Forelimb muscle (tissue), 1 donor: ENCODE measurements around the gene TNFSF18. TPM values are rescaled to one million over a fixed set of nuclear protein-coding genes. Genes with fewer than 3 reads are reported as not detected.

Experiments used
- polyA plus RNA-seq: library from polyadenylated mRNA; unstranded; fragments of 120-200 nt; gene quantifications from one replicate; pipeline ENCODE4 v1.2.1, GENCODE V29; 2013; ENCODE audit not compliant: insufficient read length

TNFSF18 gene
- polyA plus RNA-seq, 1 donor = 0.11 TPM

Other genes starting within 250 kb of the TNFSF18 start
- gene TNFSF4, start 156.4 kb upstream of the TNFSF18 start, polyA plus RNA-seq = 2.2 TPM